HG03565 (cell line): ENCODE measurements around the gene SELENOM.

Experiments
- ATAC-seq: cut with Tn5 transposase; IDR thresholded peaks from one replicate; pipeline ENCODE4 v1.9.1; 2021; ENCODE audit warnings: mild to moderate bottlenecking, moderate library complexity; ENCODE audit not compliant: unreplicated experiment

The SELENOM gene

GRCh38 chr22:31107178-31107893, at the start of gene SELENOM:
TSS of gene SELENOM (minus strand) at chr22:31107568. CDS start at chr22:31107505, 63 bp downstream.
- ATAC-seq: peak; percentile 60

- ATAC-seq: no peak
Measured at GRCh38 chr22:31155422-31155821, 48.1 kb upstream of the SELENOM start.

- no peak for ATAC-seq
Measured at GRCh38 chr22:31154975-31155374, 47.6 kb upstream of the SELENOM start.

GRCh38 chr22:31153357-31153756, 46.0 kb upstream of the SELENOM start:
- ATAC-seq: no peak

- no peak for ATAC-seq
Measured at GRCh38 chr22:31151872-31152271, 44.5 kb upstream of the SELENOM start.

- ATAC-seq: no peak
Measured at GRCh38 chr22:31150615-31151014, 43.2 kb upstream of the SELENOM start.

- no peak for ATAC-seq
Measured at GRCh38 chr22:31148953-31149627, 41.7 kb upstream of the SELENOM start.

GRCh38 chr22:31148488-31148887, 41.1 kb upstream of the SELENOM start:
- ATAC-seq: no peak

- no peak for ATAC-seq
Measured at GRCh38 chr22:31144223-31144622, 36.9 kb upstream of the SELENOM start.

GRCh38 chr22:31143537-31143936, 36.2 kb upstream of the SELENOM start:
- no peak for ATAC-seq

- ATAC-seq: no peak
Measured at GRCh38 chr22:31143038-31143437, 35.7 kb upstream of the SELENOM start.

GRCh38 chr22:31142285-31142684, 34.9 kb upstream of the SELENOM start:
- ATAC-seq: no peak

GRCh38 chr22:31141551-31141950, 34.2 kb upstream of the SELENOM start:
- ATAC-seq: no peak

GRCh38 chr22:31140746-31141145, 33.4 kb upstream of the SELENOM start:
- no peak for ATAC-seq

- ATAC-seq: no peak
Measured at GRCh38 chr22:31139866-31140716, 32.7 kb upstream of the SELENOM start, which contains the start of gene PLA2G3. TSS of gene PLA2G3 (minus strand) at chr22:31140508. CDS start at chr22:31140354, 154 bp downstream.

- no peak for ATAC-seq
Measured at GRCh38 chr22:31139066-31139465, 31.7 kb upstream of the SELENOM start.

- no peak for ATAC-seq
Measured at GRCh38 chr22:31138126-31138525, 30.8 kb upstream of the SELENOM start.

- no peak for ATAC-seq
Measured at GRCh38 chr22:31137721-31138120, 30.4 kb upstream of the SELENOM start.

GRCh38 chr22:31136711-31137110, 29.3 kb upstream of the SELENOM start:
- no peak for ATAC-seq

- ATAC-seq: no peak
Measured at GRCh38 chr22:31136155-31136554, 28.8 kb upstream of the SELENOM start.

- ATAC-seq: no peak
Measured at GRCh38 chr22:31135706-31136105, 28.3 kb upstream of the SELENOM start.
